HG02870 (cell line): Measurements from ENCODE around the gene NDUFB5.

Source experiments
- ATAC-seq: cut with Tn5 transposase; IDR thresholded peaks from one replicate; pipeline ENCODE4 v1.9.1; 2021; ENCODE audit warnings: mild to moderate bottlenecking, moderate library complexity; ENCODE audit not compliant: unreplicated experiment

NDUFB5 gene

DNA sequence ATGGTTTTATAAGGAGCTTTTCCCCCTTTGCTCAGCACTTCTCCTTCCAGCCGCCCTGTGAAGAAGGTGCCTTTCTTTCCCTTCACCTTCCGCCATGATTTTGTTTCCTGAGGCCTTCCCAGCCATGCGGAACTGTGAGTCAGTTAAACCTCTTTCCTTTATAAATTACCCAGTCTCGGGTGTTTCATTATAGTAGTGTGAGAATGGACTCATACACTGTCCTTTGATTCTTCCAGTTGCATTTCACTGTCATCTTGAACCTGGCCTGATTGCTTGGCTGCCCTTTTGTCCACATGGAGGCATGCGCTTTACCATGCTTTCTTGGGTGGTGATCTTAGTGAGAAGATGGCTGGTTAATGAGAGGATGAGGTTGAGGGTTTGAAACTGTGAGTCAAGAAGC lies 71.5 kb downstream of the NDUFB5 start:
- no peak for ATAC-seq
